GM18517 (cell line): ENCODE data around the gene CTAG1B.
"Not testable (repeated sequence)": the region's sequence is repeated elsewhere in the genome, so short reads cannot be mapped to it uniquely, and the experiment has no call there.

Experiments used
- ATAC-seq: cut with Tn5 transposase; IDR thresholded peaks from one replicate; pipeline ENCODE4 v1.9.1; 2021; ENCODE audit warnings: mild to moderate bottlenecking, moderate library complexity; ENCODE audit not compliant: unreplicated experiment

Gene CTAG1B

DNA sequence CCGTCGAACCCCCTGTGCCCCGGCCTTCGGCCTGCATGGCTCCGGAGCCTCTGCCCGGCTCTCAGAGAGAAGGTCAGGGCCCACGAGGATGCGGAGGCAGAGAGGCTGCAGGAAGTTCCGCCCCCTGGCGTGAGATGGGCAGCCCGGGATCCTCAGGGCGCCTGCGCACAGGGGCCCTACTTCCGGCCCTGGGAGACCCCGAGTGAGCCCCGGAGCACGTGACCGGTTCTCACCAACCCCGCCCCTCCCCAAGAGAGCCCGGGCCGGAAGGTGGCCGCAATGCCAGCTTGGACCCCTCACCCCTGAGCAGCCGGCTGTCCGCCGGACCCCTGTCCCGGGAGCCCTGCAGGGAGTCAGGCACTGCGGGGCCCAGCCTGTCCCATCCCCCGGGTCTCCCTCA lies at the start of gene CTAG1B:
Gene CTAG1B, minus strand, starts transcription at position 101 of the 400 bp plus-strand sequence. Its CDS starts 64 bp downstream, at position 37.
- not testable (repeated sequence) for ATAC-seq

DNA sequence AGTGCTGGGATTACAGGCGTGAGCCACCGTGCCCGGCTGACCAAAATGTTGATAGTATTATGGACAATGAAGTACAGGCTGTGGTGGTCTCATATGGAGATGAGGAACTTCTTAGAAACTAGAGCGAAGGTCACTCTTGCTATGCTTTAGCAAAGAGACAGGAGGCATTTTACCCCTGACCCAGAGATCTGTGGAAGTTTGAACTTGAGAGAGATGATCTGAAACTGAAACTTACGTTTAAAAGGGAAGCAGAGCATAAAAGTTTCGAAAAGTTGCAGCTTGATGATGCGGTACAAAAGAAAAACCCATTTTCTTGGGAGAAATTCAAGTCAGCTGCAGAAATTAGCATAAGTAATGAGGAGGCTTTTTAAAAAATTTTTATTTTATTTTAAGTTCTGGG lies 42.8 kb upstream of the CTAG1B start:
- ATAC-seq, result no peak

DNA sequence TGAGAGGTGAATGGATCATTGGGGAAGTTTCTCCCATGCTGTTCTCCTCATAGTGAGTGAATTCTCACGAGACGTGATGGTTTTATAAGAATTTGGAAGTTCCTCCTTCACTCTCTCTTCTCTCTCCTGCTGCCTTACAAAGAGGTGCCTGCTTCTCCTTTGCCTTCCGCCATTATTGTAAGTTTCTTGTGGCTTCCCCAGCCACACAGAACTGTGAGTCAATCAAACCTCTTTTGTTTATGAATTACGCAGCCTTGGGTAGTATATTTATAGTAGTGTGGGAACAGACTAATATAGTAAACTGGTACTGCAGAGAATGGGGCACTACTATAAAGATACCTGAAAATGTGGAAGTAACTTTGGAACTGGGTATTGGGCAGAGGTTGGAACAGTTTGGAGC lies 42.1 kb upstream of the CTAG1B start:
- ATAC-seq, result no peak

DNA sequence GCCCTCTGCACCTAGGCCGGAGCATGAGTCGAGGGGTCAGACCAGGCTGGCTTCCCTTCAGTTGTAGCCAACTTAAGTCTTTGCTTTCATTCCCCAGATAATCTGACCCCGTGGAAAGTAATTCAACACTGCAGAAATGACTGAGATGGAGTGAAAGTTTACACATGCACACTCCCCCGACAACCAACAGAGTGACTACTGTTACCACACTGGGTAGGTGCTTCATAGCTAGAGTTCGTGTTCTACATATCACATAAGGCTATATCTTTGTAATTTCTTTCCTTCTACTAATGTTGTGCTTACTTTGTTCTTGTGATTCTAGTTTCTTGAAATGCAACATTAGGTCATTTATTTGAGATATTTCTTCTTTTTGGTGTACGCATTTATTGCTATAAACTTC lies 41.5 kb upstream of the CTAG1B start:
- ATAC-seq, result no peak

DNA sequence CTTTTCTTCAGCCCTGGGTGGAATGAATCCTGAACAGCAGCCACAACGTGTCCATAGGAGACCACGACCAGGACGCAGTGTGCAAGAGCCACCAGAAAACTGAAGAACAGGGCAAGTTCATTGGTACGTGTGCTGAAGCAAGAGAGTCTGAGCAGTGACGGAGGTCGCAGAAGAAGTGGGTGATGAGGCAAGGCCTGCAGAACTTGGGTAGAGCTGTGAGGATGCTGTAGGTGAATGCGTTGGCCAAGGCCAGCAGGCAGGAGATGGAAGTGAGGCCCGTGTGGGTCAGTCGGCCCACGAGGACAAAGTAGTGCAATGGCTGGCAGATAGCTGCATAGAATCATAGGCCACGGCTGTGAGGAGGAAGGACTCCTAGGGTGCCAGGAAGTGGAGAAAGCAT lies 39.9 kb upstream of the CTAG1B start:
- ATAC-seq, result no peak

DNA sequence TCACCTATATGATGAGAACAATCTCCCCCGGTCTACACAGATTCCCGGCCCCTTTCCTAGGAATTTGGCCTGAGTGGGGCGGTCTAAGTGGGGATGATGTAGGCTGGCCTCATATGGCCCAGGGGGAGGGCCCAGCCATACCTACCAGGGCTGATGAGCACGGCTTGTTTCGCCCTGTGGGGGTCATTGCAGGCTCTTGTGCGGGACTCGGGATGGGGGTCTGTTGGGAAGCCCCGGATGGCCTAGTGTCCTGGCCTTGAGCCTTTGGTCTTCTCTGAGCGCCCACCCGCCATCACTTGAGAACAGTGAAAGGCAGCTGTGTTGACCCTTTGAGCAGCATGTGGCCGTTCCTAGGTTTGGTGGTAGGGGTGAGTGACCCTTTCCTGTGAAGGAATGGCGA lies 39.1 kb upstream of the CTAG1B start:
- ATAC-seq, result no peak

DNA sequence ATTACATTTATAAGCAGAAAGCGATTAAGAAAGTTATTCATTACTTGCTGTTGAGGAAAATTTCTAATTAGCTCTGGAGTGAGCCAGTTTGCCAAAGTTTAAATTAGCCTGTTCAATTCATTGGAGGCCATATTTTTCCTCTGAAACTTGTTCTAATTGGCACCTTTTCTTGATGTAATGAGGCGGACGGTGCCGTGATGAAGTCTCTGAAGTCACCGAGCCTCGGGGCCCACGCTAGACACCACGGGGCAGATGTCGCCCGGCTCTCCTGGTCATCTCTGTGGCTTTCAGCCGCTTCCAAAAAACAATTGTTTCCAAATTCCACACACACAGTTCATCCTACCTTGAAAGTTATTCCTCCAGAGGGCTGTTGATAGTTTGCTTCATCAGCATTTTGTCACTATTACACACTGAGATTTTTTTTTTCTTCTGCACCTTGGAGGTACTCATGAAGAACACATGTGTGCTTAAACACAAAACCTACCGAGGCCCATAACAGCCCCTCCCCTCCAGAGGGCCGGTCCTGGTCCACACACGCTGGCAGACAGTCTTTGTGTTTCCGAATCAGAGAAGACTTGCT lies 38.2 kb upstream of the CTAG1B start:
- ATAC-seq, result no peak

DNA sequence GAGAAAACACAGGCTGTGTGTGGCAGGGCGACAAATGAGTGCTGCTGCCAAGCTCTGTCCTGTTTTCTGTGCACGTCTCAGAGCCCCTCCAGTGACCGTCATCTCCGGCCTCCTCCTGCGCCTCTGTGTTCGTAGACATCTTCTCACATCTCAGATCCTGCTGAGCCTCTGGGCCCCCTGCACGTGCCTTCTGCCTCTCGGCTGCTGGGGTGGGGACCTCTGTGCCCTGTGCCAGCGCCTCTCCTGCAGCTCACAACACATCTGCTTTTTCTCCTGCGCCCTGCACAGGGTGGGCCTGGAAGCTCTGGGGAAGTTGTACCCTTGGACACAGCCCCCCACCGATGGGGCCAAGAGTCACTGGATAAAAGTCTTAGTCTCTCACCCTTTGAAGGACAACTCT lies 36.7 kb upstream of the CTAG1B start:
- ATAC-seq, result no peak

DNA sequence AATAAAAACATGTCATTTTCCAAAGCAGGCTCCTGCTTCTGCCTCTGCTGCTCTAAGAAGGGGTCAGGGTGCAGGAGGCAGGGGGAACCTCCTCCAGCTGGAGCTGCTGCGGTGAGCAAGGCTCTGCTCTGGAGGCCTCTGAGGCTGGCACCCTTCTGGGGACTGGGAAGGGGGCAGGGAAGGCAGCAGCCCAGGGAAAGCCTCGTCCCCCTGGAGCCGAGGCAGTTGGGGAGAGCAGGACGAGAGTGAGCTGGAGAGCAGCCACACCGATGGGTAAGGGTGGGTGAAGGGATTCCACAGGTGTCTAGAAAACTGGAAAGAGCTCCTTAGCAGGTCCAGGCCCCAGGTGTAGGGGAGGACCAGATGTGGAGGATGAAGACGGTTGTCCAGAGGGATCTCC lies 36.3 kb upstream of the CTAG1B start:
- no peak for ATAC-seq

DNA sequence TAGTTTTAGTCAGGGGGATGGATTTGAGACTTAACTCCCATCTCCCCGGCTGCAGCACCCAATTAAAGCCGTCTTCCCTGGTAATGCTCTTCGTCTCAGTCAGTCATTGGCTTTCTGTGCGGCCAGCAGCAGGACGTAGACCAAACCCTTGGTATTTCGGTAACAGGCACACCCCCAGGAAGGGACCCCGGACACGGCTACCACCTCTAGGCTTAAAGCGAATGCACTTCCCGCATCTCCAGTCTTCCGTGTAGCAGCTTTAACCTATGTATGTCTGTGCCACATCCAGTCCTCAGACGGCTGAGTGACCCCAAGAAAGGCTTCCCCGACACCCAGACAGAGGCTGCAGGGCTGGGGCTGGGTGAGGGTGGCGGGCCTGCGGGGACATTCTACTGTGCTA lies 35.8 kb upstream of the CTAG1B start:
- ATAC-seq, result no peak

DNA sequence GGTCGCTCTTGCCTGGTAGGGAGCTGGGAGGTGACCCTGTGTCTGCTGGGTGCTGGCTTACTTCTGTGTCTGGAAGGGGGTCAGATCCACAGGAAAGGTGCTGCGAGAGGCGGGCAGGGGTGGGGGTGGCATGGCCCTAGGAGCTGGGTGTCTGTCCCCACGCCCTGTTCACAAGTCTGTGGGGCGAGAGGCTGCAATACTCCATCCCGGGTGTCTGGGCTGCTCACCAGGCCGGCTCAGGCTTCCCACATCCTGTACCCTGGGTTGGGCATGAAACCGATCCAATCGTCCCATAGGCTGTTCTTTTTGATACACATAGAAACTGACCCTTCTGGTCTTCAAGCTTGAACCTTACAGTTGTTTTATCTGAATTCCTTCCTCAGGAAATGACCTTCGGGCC lies 35.3 kb upstream of the CTAG1B start:
- no peak for ATAC-seq

DNA sequence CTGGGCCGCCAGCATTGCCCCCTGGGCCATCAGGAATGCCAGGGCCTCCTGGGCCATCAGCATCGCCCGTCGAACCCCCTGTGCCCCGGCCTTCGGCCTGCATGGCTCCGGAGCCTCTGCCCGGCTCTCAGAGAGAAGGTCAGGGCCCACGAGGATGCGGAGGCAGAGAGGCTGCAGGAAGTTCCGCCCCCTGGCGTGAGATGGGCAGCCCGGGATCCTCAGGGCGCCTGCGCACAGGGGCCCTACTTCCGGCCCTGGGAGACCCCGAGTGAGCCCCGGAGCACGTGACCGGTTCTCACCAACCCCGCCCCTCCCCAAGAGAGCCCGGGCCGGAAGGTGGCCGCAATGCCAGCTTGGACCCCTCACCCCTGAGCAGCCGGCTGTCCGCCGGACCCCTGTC lies 34.3 kb upstream of the CTAG1B start, which contains the start of gene CTAG2:
Gene CTAG2, minus strand, starts transcription at position 167 of the 400 bp plus-strand sequence. Its CDS starts 64 bp downstream, at position 103.
- ATAC-seq, result not testable (repeated sequence)

DNA sequence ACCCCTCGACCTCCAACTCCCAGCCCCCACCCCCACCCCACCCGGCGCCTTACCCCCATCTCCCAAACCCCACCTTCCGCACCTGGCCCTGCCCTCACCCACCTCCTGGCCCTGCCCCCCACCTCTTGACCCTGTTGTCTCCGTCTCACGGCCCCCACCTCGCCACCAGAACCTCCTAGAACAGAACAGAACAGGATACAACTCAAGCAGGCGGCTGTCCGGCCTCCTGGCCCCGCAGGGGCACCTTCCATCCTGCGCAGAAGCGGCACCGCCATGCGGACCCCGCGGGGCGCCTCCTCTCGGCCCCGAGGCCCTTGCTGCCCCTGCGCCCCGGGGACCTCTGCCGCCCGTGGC lies 33.9 kb upstream of the CTAG1B start:
- ATAC-seq, result no peak

DNA sequence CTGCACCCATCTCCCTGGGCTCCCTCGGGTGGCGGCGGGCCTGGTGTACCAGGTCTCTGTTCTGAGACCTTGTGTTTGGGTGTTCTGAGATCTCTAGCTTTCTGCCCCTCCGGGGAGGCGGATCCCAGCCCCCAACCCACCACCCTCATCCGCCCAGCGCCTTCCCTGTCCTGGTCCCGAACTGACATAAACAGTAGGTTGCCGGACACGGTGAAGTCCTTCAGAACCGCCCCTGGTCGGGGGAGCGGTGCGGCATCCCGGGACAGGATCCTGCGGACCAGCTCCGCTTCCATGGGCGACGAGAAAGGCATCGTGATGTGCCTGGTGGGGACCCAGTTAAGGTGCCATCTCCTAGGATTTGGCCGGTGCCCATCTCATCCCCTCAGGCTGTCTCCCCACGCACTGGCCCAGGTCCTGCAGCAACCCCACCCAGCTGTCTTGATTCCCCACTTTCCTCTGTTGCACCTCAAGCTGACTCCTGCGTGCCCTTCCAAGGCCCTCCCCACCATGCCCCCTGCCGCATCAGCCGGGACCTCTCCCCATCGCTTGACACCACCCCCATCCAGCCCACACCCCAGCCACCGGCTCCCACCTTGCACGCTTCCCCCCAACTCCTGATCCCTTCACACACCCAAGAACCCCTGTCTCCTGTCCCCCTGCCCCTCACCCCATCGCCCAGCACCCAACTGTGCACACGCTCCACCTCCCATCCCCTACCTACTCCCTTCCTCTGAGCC lies 33.4 kb upstream of the CTAG1B start:
- ATAC-seq, result no peak

DNA sequence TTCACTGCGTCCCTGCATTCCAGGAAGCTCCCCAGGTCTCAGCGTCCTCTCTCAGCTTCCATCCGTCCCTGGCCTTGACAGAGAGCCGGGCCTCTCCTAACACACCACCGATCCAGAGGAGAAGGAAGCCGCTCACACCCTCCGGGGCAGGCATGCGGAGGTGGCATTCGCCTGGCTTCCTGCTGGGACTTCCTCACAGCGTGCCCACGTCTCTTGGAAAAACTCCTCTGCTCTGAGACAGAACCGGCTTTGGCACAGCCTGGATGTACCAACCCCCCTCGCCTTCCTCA lies 31.1 kb upstream of the CTAG1B start:
- no peak for ATAC-seq

DNA sequence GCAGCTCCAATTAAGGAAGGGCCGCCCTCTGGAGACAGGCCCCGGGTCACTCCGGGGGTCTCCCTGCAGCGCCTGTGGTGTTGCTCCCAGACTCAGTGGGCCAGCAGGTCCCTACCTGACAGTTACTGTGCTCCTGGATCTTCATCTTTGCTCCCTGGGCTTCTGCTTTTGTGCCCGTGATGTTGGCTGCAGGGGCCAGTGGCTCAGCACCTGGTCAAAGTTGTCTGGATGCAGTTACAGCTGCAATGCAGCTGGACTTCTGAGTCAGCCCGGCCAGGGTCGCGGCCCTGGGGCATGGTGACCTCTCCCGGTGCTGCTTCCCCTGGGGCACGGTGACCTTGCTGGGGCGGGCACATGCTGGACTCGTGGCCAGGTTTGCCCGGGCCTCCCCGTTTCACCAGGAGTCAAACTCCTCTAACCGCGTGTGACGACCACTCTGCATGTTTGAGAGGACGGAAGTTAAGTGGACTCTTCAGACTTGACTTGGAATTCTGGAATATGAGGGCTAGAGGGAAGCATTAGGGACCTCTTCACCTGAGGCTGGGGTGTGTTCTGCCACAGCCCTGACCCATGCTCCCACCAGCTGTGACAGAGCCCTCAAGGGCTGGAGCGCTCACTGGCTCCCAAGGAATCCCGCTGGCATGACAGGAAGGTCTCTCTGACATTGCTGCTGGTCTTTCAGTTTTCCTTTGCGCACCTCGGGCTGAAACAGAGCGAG lies 30.6 kb upstream of the CTAG1B start:
- no peak for ATAC-seq

DNA sequence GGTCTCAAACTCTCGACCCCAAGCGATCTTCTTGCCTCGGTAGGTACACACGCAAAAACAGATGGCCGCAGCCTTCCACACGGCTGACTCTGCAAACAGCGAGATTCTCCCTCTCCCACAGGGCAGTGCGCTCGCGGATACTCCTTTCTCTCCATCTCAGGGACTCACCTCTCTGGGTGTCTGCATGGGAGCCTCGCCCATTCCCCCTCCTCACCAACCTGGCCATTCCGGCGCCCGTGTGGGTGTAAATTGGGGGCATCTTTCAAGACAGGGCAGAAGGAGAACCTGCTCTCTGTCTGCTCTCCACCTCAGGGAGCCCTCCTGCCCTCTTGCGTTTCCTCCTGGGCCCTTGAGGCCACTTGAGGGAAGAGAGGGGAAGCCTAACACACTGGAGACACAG lies 29.8 kb upstream of the CTAG1B start:
- ATAC-seq, result no peak

DNA sequence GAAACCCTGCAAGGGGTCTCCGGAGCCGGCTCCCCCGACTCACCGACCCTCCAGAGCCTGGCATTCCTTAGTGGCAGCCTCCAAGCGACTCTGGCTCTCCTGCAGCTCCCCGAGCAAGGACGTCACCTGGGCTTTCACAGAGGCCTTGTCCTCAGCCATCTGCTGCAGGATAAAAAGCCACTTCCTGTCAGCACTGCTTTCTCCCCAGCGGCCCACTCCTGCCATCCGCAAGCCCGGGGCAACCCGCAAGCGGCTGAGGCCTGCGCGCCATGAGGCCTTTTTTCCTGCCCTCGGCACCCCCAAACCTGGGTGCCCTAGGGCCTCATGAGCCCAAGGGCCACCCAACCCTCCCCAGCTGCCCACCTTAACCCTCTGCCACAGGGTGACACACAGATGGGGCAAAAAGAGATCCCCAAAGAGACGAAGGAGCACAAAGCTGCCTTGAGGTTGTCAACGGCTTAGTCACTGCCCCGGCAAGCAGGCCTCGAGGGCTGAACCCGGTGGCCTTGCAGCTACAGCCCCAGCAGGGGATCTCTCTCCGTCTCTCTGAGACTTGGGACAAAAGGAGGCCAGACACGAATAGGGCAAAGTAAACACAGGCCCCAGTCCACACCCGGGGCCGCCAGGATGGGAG lies 26.8 kb upstream of the CTAG1B start:
- not testable (repeated sequence) for ATAC-seq

DNA sequence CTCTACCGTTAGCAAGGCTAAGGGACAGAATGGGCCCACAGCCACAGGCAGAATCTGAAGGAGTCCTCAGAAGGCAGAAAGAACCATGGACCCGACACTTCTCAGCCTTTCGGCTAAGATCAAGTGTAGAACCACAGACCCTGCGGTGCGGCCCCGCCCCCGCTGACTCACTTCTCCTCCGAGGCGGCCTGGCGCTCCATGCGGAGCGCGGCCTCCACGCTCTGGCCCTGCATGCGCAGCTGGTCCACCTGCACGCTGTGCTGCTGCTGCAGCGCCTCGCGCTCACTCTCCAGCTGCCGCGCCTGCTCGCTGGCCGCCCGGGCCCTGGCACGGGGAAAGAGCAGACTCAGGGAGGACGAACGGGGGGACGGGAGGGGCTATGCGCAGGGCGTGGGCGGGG lies 24.6 kb upstream of the CTAG1B start:
- ATAC-seq, result not testable (repeated sequence)

DNA sequence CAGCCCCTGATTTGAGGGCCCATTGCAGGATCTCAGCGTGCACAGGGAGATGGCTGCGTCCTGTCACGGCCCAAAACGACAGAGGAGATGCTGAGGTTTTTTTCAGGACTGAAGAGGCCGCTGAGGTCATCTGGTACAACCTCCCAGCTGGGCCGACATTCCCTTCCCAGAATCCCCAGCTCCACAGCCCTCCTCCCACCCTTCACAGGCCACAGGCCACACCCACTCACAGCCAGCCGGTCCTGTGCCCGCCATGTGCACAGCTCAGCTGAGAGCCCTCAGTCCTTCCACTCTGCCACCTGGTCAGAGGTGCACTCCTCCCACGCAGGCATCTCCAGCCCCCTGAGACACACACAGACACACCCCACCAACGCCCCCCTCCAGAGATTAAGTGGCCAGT lies 22.7 kb upstream of the CTAG1B start:
- not testable (repeated sequence) for ATAC-seq

DNA sequence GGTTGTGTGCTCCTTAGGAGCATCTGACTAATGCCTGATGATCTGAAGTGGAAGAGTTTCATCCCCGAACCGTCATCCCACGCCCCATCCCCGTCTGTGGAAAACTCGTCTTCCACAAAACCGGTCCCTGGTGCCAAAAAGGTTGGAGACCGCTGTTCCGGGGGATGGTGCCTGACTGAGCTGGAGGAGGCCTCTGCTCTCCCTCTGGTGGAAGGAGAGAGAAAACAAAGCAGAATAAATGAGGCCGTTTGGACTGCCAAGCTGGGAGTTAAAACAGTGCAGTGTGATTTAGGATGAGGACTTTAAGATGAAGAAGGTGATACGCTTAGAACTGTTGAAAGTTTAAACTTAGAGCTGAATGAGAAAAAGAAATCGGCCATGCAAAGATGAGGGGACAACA lies 14.6 kb upstream of the CTAG1B start:
- not testable (repeated sequence) for ATAC-seq

DNA sequence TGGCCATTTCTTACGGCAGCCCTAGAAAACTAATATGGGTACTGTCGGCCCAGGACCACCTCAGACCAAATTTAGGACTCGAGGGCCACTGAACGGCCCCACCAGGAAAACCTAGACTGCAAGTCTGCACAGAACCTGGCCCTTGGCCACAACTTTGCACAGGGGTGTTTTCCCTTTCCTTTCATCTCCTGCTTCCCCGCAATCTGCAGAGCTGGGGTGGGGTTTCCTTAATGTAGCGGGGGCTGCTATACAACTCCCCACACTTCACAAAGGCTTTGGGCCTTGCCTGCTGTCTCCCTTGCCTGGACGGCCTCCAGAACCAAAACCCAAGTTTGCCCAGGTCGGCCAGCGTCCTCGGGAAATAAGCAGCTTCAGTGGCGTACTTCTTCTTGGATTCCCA lies 11.9 kb upstream of the CTAG1B start:
- ATAC-seq, result not testable (repeated sequence)
